ENCODE results near the gene TSC1.
"Not testable (repeated sequence)": the region's sequence is repeated elsewhere in the genome, so short reads cannot be mapped to it uniquely, and the experiment has no call there.

The TSC1 gene

GRCh38 chr9:132944294-132945185 lies at the start of gene TSC1:
Gene TSC1, minus strand, starts transcription at chr9:132944616. Its CDS starts 15,744 bp downstream, at chr9:132928872.
- in situ Hi-C loops (cut with MboI; ENCODE audit: low sequenced_read_pairs): no loop called here

GRCh38 chr9:132993511-132993939 lies 49.1 kb upstream of the TSC1 start:
- in situ Hi-C loops (cut with MboI; ENCODE audit: low sequenced_read_pairs): no loop called here

- in situ Hi-C loops (cut with MboI; ENCODE audit: low sequenced_read_pairs): no loop called here
These were observed 47.2 kb upstream of the TSC1 start for GRCh38 chr9:132991351-132992300.

- in situ Hi-C loops (cut with MboI; ENCODE audit: low sequenced_read_pairs): no loop called here
These were observed 46.4 kb upstream of the TSC1 start for GRCh38 chr9:132990781-132991180.

GRCh38 chr9:132989998-132990557 lies 45.7 kb upstream of the TSC1 start:
- in situ Hi-C loops (cut with MboI; ENCODE audit: low sequenced_read_pairs): not testable (repeated sequence)

- in situ Hi-C loops (cut with MboI; ENCODE audit: low sequenced_read_pairs): no loop called here
These were observed 45.1 kb upstream of the TSC1 start for GRCh38 chr9:132989414-132989996.

GRCh38 chr9:132989014-132989310 lies 44.5 kb upstream of the TSC1 start:
- in situ Hi-C loops (cut with MboI; ENCODE audit: low sequenced_read_pairs): no loop called here

- in situ Hi-C loops (cut with MboI; ENCODE audit: low sequenced_read_pairs): no loop called here
These were observed 44.0 kb upstream of the TSC1 start for GRCh38 chr9:132988244-132989013.

- in situ Hi-C loops (cut with MboI; ENCODE audit: low sequenced_read_pairs): no loop called here
These were observed 42.5 kb upstream of the TSC1 start for GRCh38 chr9:132986640-132987620.

GRCh38 chr9:132986114-132986513 lies 41.7 kb upstream of the TSC1 start:
- in situ Hi-C loops (cut with MboI; ENCODE audit: low sequenced_read_pairs): no loop called here

- in situ Hi-C loops (cut with MboI; ENCODE audit: low sequenced_read_pairs): no loop called here
These were observed 41.1 kb upstream of the TSC1 start for GRCh38 chr9:132985489-132985888.

GRCh38 chr9:132985071-132985350 lies 40.6 kb upstream of the TSC1 start:
- in situ Hi-C loops (cut with MboI; ENCODE audit: low sequenced_read_pairs): no loop called here

GRCh38 chr9:132984202-132985070 lies 40.0 kb upstream of the TSC1 start:
- in situ Hi-C loops (cut with MboI; ENCODE audit: low sequenced_read_pairs): no loop called here

- in situ Hi-C loops (cut with MboI; ENCODE audit: low sequenced_read_pairs): no loop called here
These were observed 39.2 kb upstream of the TSC1 start for GRCh38 chr9:132983491-132984201.

GRCh38 chr9:132982458-132982857 lies 38.0 kb upstream of the TSC1 start:
- in situ Hi-C loops (cut with MboI; ENCODE audit: low sequenced_read_pairs): no loop called here

GRCh38 chr9:132980157-132980556 lies 35.7 kb upstream of the TSC1 start:
- in situ Hi-C loops (cut with MboI; ENCODE audit: low sequenced_read_pairs): no loop called here

GRCh38 chr9:132978451-132979131 lies 34.2 kb upstream of the TSC1 start, which contains the start of gene GFI1B:
Gene GFI1B, plus strand, starts transcription at chr9:132978694. Its CDS starts 7,985 bp downstream, at chr9:132986679.
- in situ Hi-C loops (cut with MboI; ENCODE audit: low sequenced_read_pairs): no loop called here

All from hTERT RPE-1 (cell line).